KBM-7 (cell line): ENCODE data around the gene RHOBTB1.

ENCODE experiments used
- DNase-seq: peaks from one replicate; pipeline ENCODE4 v3.0.0-alpha.2; 2015
- in situ Hi-C: fragments of 300-500 bp; cut with MboI; formaldehyde crosslinking; loops from 2 replicates; pipeline ENCODE4 v1.14.3; 2020; ENCODE audit warnings: low sequenced_read_pairs, low pct_unique_long_range_greater_than_20kb, mixed read lengths

The RHOBTB1 gene

GRCh38 chr10:60890811-60891210, 53.2 kb downstream of the RHOBTB1 start:
- in situ Hi-C loops = no loop called here

GRCh38 chr10:60883187-60883586, 60.8 kb downstream of the RHOBTB1 start:
- peak; percentile 29 for DNase-seq
- in situ Hi-C loops = no loop called here

More at GRCh38 chr10:60890811-60891210, 53.2 kb downstream of the RHOBTB1 start:
- no peak for DNase-seq

- in situ Hi-C loops = no loop called here
- DNase-seq = no peak
These were observed 65.8 kb downstream of the RHOBTB1 start for GRCh38 chr10:60878224-60878623.

GRCh38 chr10:60877777-60878120, 66.2 kb downstream of the RHOBTB1 start:
- in situ Hi-C loops = no loop called here
- no peak for DNase-seq

- in situ Hi-C loops = no loop called here
- DNase-seq = no peak
These were observed 66.8 kb downstream of the RHOBTB1 start for GRCh38 chr10:60877061-60877776.

GRCh38 chr10:60873758-60874157, 70.2 kb downstream of the RHOBTB1 start:
- in situ Hi-C loops = no loop called here

GRCh38 chr10:60872451-60872850, 71.5 kb downstream of the RHOBTB1 start:
- DNase-seq = no peak
- in situ Hi-C loops = no loop called here

More at GRCh38 chr10:60873758-60874157, 70.2 kb downstream of the RHOBTB1 start:
- DNase-seq = no peak

GRCh38 chr10:60871215-60871614, 72.8 kb downstream of the RHOBTB1 start:
- in situ Hi-C loops = no loop called here
- DNase-seq = peak; percentile 19

GRCh38 chr10:60870803-60871202, 73.2 kb downstream of the RHOBTB1 start:
- in situ Hi-C loops = no loop called here
- DNase-seq = no peak

GRCh38 chr10:60870416-60870728, 73.6 kb downstream of the RHOBTB1 start:
- no peak for DNase-seq
- in situ Hi-C loops = no loop called here

GRCh38 chr10:60869652-60870415, 74.2 kb downstream of the RHOBTB1 start:
- DNase-seq = no peak
- in situ Hi-C loops = no loop called here

- DNase-seq = no peak
- in situ Hi-C loops = no loop called here
These were observed 75.0 kb downstream of the RHOBTB1 start for GRCh38 chr10:60868946-60869345.

GRCh38 chr10:60865198-60865783, 78.7 kb downstream of the RHOBTB1 start:
- in situ Hi-C loops = no loop called here
- DNase-seq = no peak

- no peak for DNase-seq
- in situ Hi-C loops = no loop called here
These were observed 80.2 kb downstream of the RHOBTB1 start for GRCh38 chr10:60863796-60864195.

- DNase-seq = no peak
- in situ Hi-C loops = no loop called here
These were observed 81.5 kb downstream of the RHOBTB1 start for GRCh38 chr10:60862517-60862916.

- in situ Hi-C loops = no loop called here
- DNase-seq = no peak
These were observed 87.6 kb downstream of the RHOBTB1 start for GRCh38 chr10:60856405-60856804.

GRCh38 chr10:60853637-60854036, 90.3 kb downstream of the RHOBTB1 start:
- no peak for DNase-seq
- in situ Hi-C loops = no loop called here

- in situ Hi-C loops = no loop called here
- DNase-seq = no peak
These were observed 90.9 kb downstream of the RHOBTB1 start for GRCh38 chr10:60853107-60853506.

GRCh38 chr10:60849740-60850139, 94.2 kb downstream of the RHOBTB1 start:
- no peak for DNase-seq
- in situ Hi-C loops = no loop called here

- in situ Hi-C loops = no loop called here
- no peak for DNase-seq
These were observed 94.8 kb downstream of the RHOBTB1 start for GRCh38 chr10:60849217-60849616.
